HEK293 (cell line): ENCODE results near the gene GALNT10.

Experiments used
- CTCF ChIA-PET: fragments of 350-600 bp; formaldehyde crosslinking; extraction: SDS; loops from one replicate; lab custom pipeline; 2021; ENCODE audit warnings: antibody characterized with exemption; lab: Yijun Ruan, JAX
- POLR2A ChIA-PET: fragments of 300-600 bp; formaldehyde crosslinking; extraction: SDS; loops from one replicate; lab custom pipeline; 2020; ENCODE audit warnings: antibody characterized with exemption, inconsistent platforms; lab: Yijun Ruan, JAX
- H3K27ac ChIP-seq: fragments of 200-500 bp; sonication (Bioruptor generic); 2 replicates; pipeline ENCODE4 v1.5.1; 2014; ENCODE audit warnings: low read depth, low read length, control low read depth, inconsistent platforms; ENCODE audit errors: extremely low read depth
- H3K36me3 ChIP-seq, 2 experiments: fragments of 200-500 bp in 1 of 2; sonication (Bioruptor generic) in 1 of 2; 1 replicate in 1 of 2; 2 replicates in 1 of 2; pipeline ENCODE4 v1.5.1; 2014 to 2017; ENCODE audit warnings: inconsistent platforms in 2 of 2, low read length in 2 of 2; ENCODE audit not compliant: control insufficient read depth in 2 of 2, insufficient read depth in 1 of 2
- H3K4me1 ChIP-seq: fragments of 200-500 bp; sonication (Bioruptor generic); 2 replicates; pipeline ENCODE4 v1.5.1; 2014; ENCODE audit warnings: mild to moderate bottlenecking, low read length, inconsistent platforms; ENCODE audit not compliant: control insufficient read depth, insufficient read depth
- H3K4me3 ChIP-seq: 2 replicates; pipeline ENCODE4 v1.5.1; 2011; ENCODE audit warnings: low read depth, mild to moderate bottlenecking, control low read depth, low read length, moderate library complexity
- H3K9me3 ChIP-seq: fragments of 200-500 bp; sonication (Bioruptor generic); 2 replicates; pipeline ENCODE4 v1.5.1; 2014; ENCODE audit warnings: low read depth, low read length, inconsistent platforms; ENCODE audit not compliant: control insufficient read depth, insufficient read depth
- CTCF ChIP-seq: fragments of 450-650 bp; formaldehyde crosslinking; IDR thresholded peaks from 2 replicates; pipeline ENCODE4 v1.5.1; 2016; ENCODE audit warnings: missing biosample characterization, missing genetic modification characterization
- GLI2 ChIP-seq: fragments of 450-650 bp; formaldehyde crosslinking; IDR thresholded peaks from 2 replicates; pipeline ENCODE4; 2017; ENCODE audit warnings: missing biosample characterization, missing genetic modification characterization, low read depth, borderline replicate concordance
- KLF10 ChIP-seq: fragments of 450-650 bp; IDR thresholded peaks from 2 replicates; pipeline ENCODE4 v1.5.1; 2018; ENCODE audit warnings: missing biosample characterization, mild to moderate bottlenecking, missing genetic modification characterization
- TRIM28 ChIP-seq: IDR thresholded peaks from 2 replicates; pipeline ENCODE4 v1.6.1; 2011; ENCODE audit warnings: low read length, control low read depth, borderline replicate concordance
- ZEB2 ChIP-seq: fragments of 450-650 bp; formaldehyde crosslinking; IDR thresholded peaks from 2 replicates; pipeline ENCODE4 v1.5.1; 2016; ENCODE audit warnings: missing biosample characterization, missing genetic modification characterization
- ZNF121 ChIP-seq: fragments of 450-650 bp; formaldehyde crosslinking; IDR thresholded peaks from 2 replicates; pipeline ENCODE4 v1.5.1; 2016; ENCODE audit warnings: missing biosample characterization, missing genetic modification characterization
- ZNF132 ChIP-seq: fragments of 450-650 bp; formaldehyde crosslinking; IDR thresholded peaks from 2 replicates; pipeline ENCODE4 v1.5.1; 2017; ENCODE audit warnings: missing biosample characterization, missing genetic modification characterization, borderline replicate concordance
- ZNF169 ChIP-seq: fragments of 450-650 bp; formaldehyde crosslinking; IDR thresholded peaks from 2 replicates; pipeline ENCODE4 v1.5.1; 2016; ENCODE audit warnings: missing biosample characterization, missing genetic modification characterization
- ZNF239 ChIP-seq: fragments of 450-650 bp; formaldehyde crosslinking; IDR thresholded peaks from 2 replicates; pipeline ENCODE4 v1.5.1; 2016; ENCODE audit warnings: missing biosample characterization, missing genetic modification characterization
- ZNF248 ChIP-seq: fragments of 450-650 bp; formaldehyde crosslinking; IDR thresholded peaks from 2 replicates; pipeline ENCODE4 v1.5.1; 2017; ENCODE audit warnings: missing biosample characterization, missing genetic modification characterization
- ZNF362 ChIP-seq: fragments of 450-650 bp; formaldehyde crosslinking; IDR thresholded peaks from 2 replicates; pipeline ENCODE4 v1.5.1; 2016; ENCODE audit warnings: missing biosample characterization, missing genetic modification characterization
- ZNF37A ChIP-seq: fragments of 450-650 bp; IDR thresholded peaks from 2 replicates; pipeline ENCODE4 v1.5.1; 2018; ENCODE audit warnings: missing biosample characterization, missing genetic modification characterization
- ZNF548 ChIP-seq: fragments of 450-650 bp; formaldehyde crosslinking; IDR thresholded peaks from 2 replicates; pipeline ENCODE4 v1.5.1; 2016; ENCODE audit warnings: missing biosample characterization, missing genetic modification characterization
- ZNF610 ChIP-seq: fragments of 450-650 bp; formaldehyde crosslinking; IDR thresholded peaks from 2 replicates; pipeline ENCODE4 v1.5.1; 2016; ENCODE audit warnings: missing biosample characterization, missing genetic modification characterization, borderline replicate concordance
- ZNF623 ChIP-seq: fragments of 450-650 bp; formaldehyde crosslinking; IDR thresholded peaks from 2 replicates; pipeline ENCODE4 v1.5.1; 2016; ENCODE audit warnings: missing biosample characterization, missing genetic modification characterization
- ZNF626 ChIP-seq: fragments of 450-650 bp; sonication (Bioruptor Pico); formaldehyde crosslinking; IDR thresholded peaks from 2 replicates; pipeline ENCODE4 v1.5.1; 2018; ENCODE audit warnings: missing biosample characterization, missing genetic modification characterization, inconsistent platforms
- ZNF658 ChIP-seq: fragments of 450-650 bp; formaldehyde crosslinking; IDR thresholded peaks from 2 replicates; pipeline ENCODE4; 2016; ENCODE audit warnings: missing biosample characterization, missing genetic modification characterization
- ZNF664 ChIP-seq: fragments of 450-650 bp; formaldehyde crosslinking; IDR thresholded peaks from 2 replicates; pipeline ENCODE4 v1.5.1; 2016; ENCODE audit warnings: missing biosample characterization, missing genetic modification characterization
- ZNF677 ChIP-seq: fragments of 450-650 bp; IDR thresholded peaks from 2 replicates; pipeline ENCODE4 v1.5.0; 2018; ENCODE audit warnings: missing biosample characterization, mild to moderate bottlenecking, missing genetic modification characterization, moderate library complexity
- ZNF692 ChIP-seq: fragments of 450-650 bp; formaldehyde crosslinking; IDR thresholded peaks from 2 replicates; pipeline ENCODE4 v1.5.1; 2016; ENCODE audit warnings: missing biosample characterization, missing genetic modification characterization
- ZSCAN23 ChIP-seq: fragments of 450-650 bp; formaldehyde crosslinking; IDR thresholded peaks from 2 replicates; pipeline ENCODE4 v1.5.1; 2016; ENCODE audit warnings: missing biosample characterization, missing genetic modification characterization

GALNT10 gene

GRCh38 chr5:154262342-154262741 is 71.8 kb downstream of the GALNT10 start:
- ChIA-PET POLR2A (no interaction called here), CTCF (interaction anchor here (1.0 kb wide), 1 partner anchor 65 kb away, joined by 3 read pairs; no protein-coding TSS in a partner anchor)
- Histone ChIP-seq H3K27ac (no peak overlapping the region), H3K9me3 (no peaks in the 10 kb centered on the region), H3K4me3 (no peak overlapping the region), H3K36me3 (no peaks in the 10 kb centered on the region), H3K4me1 (no peaks in the 10 kb centered on the region)
- TF ChIP-seq ZNF623 (tag by site-specific recombination) (no peak), ZNF362 (tag by site-specific recombination) (no peak), CTCF (tag by site-specific recombination) (no peak), GLI2 (no peak), ZNF548 (tag by site-specific recombination) (no peak), ZNF692 (no peak), ZNF132 (tag by site-specific recombination) (no peak), ZNF37A (tag by site-specific recombination) (no peak), ZNF169 (tag by site-specific recombination) (no peak)

- no peaks in the 10 kb centered on the region for H3K36me3 ChIP-seq
- no peak overlapping the region for H3K4me3 ChIP-seq
- POLR2A ChIA-PET = no interaction called here
- CTCF ChIA-PET = no interaction called here
- H3K9me3 ChIP-seq = no peaks in the 10 kb centered on the region
- H3K4me1 ChIP-seq = no peaks in the 10 kb centered on the region
- TF ChIP-seq ZNF121 (no peak), ZSCAN23 (tag by site-specific recombination) (no peak), TRIM28 (no peak)
- TF ChIP-seq, all 188 proteins: peak for 0
- H3K27ac ChIP-seq = no peak overlapping the region
These were observed 74.1 kb downstream of the GALNT10 start for GRCh38 chr5:154264549-154265196.

GRCh38 chr5:154265197-154265773 is 74.8 kb downstream of the GALNT10 start:
- POLR2A ChIA-PET = no interaction called here
- Histone ChIP-seq H3K9me3 (no peaks in the 10 kb centered on the region), H3K36me3 (no peaks in the 10 kb centered on the region), H3K4me1 (no peaks in the 10 kb centered on the region), H3K4me3 (no peak overlapping the region), H3K27ac (no peak overlapping the region)
- CTCF ChIA-PET = no interaction called here
- no peak for TF ChIP-seq ZNF664 (tag by site-specific recombination)
- TF ChIP-seq ZNF248 (tag by site-specific recombination) = no peak
- TF ChIP-seq KLF10 = no peak
- TF ChIP-seq ZNF239 (tag by site-specific recombination) = no peak
- TF ChIP-seq ZNF626 (tag by site-specific recombination) = no peak
- no peak for TF ChIP-seq ZEB2 (tag by site-specific recombination)
- TF ChIP-seq ZNF677 (tag by site-specific recombination) = no peak
- TF ChIP-seq ZNF658 = no peak
- TF ChIP-seq ZNF610 (tag by site-specific recombination) = no peak
